HG03521 (cell line): ENCODE data around the gene WDR90.
"Not testable (repeated sequence)": the region's sequence is repeated elsewhere in the genome, so short reads cannot be mapped to it uniquely, and the experiment has no call there.

ENCODE experiments used
- ATAC-seq: cut with Tn5 transposase; IDR thresholded peaks from one replicate; pipeline ENCODE4 v1.9.1; 2021; ENCODE audit warnings: mild to moderate bottlenecking, moderate library complexity; ENCODE audit not compliant: unreplicated experiment

Gene WDR90

DNA sequence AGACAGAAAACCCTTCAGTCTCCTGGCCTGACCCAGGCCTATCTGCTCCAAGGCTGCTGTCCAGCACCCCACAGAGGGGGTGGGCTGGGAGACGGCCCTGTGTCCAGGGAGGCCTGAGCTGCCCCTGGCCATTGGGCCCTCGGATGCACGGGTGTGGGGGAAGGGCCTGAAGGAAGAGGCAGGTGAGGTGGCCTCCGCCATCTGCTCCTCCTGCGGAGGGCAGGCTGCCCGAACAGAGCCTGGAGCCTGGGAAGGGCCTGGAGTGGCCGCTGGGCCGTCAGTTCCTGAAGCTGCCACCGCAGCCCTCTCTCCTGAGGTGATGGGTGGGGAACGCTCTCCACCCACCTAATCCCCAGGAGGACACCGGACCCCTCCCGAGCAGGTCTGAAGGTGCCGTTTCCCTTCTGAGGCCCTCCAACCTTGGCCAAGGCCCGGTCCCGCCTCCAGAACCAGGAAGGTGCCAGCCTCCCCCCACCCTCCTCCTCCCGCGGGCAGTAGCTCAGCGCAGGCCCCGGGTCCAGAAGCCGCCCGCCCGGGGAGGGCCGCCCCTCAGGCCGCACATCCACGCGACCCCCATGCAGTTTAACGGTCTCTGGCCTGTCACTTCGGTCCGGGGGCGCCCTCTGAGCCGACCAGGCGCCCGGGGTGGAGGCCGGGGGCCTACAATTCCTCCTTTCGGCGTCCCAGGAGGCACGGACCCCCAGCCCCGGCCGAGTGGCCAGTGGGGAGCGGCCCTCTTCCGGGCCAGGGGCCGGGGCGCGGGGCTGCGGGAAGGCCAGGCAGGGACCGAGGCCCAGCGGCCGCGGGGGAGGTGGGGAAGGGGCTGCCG is 55.6 kb downstream of the WDR90 start:
- ATAC-seq: no peak

DNA sequence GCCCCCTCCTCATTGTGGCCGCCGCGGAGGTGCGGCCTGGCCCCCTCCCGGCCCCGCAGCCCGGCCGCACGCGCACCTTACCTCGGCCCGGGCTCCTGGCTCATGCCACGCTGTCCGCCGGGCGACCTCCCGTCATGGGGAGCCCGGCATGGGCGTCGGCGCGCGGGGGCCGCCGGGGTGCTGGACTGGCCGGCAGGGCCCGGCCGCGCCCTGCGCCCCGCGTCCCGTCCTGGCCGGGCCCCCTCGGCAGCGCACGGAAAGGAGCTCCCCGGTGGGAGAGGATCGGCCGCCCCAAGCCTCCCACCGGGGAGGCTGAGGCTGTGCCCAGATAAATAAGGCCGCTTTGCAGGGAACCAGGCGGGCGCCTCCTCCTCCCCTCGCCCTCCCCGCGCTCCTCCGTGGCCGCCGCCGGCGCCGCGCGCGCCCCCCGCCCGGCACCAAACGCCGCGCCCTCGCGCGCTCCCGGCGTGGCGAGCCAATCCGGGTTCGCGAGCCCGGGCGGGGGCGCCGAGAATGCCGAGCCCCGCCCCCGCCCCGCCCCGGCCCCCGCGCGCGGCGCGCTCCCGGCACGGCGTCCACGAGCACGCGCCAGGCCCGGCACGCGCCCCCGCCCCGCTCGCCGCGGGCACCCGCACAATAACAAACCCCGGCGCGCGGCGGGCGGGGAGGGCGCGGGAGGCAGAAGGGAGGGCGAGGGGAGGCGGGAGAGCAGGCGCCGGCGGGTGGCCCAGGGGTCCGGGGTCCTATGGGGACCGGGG is 56.4 kb downstream of the WDR90 start, which contains the start of gene FBXL16:
Gene FBXL16 (minus strand): TSS at position 371 of the 758 bp plus-strand sequence. CDS start 8,396 bp downstream, outside the sequence.
- ATAC-seq: no peak

DNA sequence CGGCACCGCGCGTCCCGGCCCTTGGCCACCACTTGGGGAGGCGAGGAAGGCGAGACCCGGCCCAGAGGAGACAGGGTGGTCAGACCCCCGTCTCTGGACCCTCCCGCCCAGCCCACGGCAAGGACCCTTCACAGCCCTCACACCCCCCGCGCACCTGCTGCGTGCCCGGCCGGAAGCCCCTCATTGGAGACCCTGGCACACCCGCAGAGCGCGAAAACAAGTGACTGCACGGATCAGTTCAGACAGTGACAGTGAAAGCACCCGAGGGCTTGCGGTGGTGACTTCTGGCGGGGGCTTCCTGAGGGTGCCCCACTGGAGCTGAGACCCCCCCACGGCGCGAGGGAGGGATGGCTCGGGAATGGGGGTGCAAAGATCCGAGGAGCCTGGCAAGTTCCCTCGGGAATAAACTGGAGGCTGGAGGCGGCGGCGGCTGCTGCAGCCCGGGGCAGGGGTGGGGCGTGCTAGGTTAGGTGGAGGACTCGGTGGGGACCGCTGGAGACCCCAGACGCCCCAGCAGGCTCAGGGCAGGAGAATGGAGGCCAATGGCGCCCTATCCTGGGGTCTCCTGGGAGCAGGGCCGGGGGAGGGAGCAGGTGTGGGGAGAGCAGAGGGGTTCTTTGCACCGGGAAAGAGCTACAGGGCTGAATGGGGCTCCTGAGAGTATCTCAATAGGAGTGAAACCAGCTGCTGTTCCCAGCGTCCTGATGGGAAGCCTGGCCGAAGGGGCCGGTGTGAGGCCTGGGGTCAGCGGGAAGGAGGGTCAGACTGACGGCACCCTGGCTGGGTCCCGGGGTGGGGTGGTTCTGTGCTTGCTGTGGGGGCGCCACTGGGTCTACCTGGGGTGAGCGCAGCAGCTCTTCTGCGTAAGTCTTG is 57.3 kb downstream of the WDR90 start:
- ATAC-seq: no peak

DNA sequence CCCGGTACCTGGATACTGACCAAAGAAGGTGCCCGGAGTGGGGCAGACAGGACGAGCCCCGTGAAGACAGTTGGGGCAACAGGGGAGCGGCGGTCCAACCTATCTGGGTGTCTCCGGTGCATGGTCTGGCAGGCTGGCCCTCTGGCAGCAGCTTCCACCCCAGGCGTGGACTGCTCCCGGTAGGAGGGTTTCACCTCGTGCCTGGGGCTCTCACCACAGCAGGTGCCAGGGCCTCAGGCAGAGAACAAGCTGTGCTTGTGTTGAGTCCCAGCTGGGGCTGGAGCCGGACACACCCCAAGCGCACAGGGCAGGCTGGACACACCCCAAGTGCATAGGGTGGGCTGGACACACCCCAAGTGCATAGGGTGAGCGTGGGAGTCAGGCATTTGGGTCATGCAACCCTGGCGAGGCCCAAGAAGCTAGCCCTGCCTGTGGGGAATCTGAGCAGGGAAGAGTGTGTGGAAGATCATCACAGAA is 57.9 kb downstream of the WDR90 start:
- no peak for ATAC-seq

DNA sequence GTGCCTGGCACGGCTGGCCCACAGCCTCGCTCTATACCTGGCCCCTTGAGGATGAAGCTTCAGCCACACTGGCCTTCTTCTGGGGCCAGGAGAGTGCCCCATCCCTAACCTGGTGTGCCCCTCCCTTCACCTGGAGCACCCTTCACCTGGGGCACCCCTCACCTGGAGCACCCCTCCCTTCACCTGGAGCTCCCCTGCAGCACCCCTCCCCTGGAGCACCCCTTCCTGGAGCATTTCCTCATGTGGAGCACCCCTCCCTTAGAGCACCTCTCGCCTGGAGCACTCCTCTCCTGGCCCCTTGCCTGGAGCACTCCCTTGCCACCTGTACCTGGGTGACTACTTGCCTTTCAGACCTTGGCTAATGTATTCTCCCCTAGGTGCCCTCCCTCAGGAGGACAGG is 58.9 kb downstream of the WDR90 start:
- ATAC-seq: no peak

DNA sequence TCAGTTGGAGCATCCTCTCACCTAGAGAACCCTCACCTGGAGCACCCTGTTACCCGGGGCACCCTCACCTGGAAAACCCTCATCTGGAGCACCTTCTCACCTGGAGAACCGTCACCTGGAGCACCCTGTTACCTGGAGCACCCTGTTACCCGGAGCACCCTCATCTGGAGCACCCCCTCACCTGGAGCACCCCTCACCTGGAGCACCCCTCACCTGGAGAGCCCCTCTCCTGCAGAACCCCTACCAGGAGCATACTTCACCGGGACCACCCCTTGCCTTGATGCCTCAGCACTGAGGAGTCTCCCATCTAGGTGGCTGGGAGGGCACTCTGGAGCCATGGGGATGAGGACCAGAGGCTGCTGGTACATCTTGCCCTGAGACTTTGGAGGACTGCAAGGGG is 59.8 kb downstream of the WDR90 start:
- no peak for ATAC-seq

DNA sequence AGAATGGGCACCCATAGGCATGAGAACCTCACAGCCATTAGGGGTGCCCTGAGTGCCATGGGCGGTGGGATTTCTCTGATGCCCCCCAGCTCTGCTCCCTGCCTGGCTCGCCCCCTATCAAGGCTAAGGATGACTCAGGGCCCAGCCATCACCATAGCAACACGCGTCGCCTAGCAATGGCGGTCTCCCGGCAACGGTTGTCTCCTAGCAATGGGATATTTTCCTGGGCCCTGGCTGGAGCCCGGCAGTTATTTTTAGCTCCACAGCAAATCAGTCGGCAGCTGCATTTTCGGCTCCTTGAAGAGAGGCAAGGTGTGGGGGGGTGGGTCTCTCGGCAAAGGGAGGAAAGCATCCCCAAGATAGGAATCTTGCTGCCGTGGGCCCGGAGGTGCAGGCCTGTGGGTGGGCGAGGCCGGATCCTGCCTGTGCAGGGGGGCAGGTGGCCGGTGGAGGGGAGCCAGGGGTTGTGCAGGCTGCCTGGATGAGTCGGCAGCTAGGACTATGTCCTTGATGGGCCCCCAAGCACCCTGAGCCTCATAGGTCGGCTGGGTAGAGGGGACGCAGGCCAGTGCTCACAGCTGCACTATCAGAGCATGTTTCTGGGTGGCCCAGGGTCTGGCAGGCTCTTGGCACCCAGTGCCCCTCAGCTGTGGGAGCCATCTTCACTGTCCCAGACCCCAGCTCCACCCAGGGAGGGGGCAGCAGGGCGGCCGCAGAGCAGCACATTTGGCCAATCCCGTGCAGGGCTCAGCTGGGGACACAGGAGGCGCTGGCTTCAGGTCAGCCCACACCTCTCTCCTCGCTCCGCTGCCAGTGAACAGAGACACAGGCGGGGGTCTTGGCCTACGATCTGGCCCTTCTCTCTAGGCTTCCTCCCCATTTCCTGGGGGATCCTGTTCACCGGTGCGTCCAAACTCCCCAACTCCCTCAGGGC is 60.7 kb downstream of the WDR90 start:
- no peak for ATAC-seq

DNA sequence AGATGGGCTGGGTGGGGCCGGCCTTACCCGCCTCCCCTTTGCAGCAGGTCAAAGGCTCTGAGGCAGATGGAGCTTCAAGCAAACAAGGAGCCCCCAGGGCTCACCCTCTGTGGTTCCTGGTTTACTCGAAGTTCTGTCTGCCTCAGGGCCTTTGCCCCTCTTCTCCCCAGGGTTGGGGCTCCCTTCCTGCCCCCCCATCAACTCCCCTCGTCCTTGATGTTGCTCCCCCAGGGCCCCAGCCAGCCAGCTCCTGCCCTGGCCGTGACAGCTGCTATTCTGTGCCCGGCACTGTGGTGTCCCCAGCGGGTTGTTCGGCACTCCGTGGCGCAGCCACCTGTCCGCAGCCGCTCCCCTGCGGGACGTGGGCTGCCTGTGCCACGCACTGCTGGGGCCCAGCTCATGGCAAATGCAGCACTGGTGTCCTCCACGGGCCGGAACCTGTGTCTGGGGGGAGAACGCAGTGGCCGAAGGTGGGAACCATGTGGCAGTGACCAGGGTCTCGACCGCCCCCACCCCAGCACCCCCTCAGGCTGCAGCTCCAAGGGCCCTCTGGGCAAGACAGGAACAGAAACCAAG is 61.4 kb downstream of the WDR90 start:
- no peak for ATAC-seq

DNA sequence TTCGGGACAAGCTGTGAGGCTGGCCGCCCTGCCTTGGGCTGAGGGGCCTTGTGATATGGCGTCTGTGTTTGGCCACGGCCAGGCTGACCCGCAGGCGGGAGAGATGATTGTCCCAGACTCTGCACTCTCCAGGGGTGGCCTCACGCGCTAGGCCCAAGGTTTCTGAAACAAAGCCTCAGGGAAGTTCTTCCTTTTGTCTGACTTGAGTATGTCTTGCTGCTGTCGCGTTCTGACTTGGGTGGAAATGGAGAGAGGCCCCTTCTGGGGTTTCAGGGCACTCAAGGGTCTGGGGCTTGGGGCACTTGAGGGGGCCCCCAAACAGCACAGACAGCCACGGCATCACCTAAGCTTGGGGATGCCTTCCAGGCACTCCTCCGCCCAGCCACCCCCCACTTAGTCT is 61.9 kb downstream of the WDR90 start:
- ATAC-seq: no peak

DNA sequence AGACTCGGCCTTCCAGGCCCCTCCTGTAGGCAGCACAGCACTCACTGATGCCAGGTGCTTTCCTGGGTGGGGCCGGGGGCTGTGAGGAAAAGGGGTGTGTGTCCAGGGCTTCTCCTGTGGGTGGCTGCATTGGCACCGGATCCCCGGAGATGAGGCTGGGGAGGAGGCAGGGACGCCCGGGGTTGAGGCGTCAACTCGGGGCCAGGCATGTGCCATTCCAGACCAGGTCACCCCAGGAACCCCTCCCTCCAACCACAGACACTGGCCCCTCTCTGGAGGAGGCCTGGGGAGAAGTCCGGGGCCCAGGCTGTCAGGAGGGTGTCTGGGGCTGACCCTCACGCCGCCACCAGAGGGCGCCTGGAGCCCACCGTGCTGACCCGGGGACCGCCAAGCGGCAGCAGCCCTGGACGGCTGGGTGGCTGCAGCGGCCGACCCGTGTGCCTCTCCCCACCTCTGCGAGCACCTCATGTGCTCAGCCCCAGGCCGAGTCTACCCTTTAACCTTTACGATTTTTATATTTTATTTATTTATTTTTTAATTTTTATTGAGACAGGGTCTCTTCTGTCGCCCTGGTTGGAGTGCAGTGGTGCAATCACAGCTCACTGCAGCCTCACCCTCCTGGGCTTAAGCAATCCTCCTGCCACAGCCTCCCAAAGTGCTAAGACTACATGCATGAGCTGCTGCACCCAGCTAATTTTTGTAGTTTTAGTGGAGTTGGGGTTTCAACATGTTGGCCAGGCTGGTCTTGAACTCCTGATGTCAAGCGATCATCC is 62.6 kb downstream of the WDR90 start:
- no peak for ATAC-seq

DNA sequence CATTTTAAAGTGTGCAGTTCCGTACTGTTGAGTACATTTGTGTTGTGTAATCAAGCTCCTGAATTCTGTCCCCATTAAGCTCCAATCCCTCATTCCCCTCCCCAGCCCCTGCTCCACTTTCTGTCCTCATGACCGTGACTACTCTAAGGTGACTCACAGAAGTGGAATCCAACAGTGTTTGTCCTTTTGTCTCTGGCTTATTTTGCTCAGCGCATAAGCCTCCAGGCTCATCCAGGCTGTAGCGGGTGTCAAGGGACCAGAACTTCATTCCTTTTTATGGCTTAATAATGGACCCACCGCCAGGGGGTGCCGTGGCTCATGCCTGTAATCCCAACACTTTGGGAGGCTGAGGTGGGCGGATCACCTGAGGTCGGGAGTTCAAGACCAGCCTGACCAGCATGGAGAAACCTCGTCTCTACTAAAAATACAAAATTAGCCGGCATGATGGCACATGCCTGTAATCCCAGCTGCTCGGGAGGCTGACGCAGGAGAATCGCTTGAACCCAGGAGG is 63.6 kb downstream of the WDR90 start:
- not testable (repeated sequence) for ATAC-seq

DNA sequence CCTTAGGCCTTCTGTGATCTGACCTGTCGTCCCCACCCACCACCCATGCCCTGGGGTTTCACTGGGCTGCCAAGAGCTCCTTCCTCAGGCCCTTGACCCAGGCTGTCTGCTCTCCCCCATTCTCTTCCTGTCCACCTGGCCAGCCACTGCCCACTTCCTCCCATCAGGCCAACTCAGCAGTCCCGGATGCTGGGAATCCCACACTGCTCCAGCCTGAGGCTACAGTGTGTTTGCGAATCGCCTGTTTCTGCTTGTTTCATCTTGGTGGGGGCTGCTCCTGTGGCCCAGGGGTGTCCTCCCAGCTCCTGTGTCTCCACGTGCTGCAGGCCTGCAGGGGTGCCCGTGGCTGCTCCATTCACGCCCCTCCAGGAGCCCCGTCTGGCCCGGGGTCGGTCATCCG is 64.9 kb downstream of the WDR90 start:
- no peak for ATAC-seq

DNA sequence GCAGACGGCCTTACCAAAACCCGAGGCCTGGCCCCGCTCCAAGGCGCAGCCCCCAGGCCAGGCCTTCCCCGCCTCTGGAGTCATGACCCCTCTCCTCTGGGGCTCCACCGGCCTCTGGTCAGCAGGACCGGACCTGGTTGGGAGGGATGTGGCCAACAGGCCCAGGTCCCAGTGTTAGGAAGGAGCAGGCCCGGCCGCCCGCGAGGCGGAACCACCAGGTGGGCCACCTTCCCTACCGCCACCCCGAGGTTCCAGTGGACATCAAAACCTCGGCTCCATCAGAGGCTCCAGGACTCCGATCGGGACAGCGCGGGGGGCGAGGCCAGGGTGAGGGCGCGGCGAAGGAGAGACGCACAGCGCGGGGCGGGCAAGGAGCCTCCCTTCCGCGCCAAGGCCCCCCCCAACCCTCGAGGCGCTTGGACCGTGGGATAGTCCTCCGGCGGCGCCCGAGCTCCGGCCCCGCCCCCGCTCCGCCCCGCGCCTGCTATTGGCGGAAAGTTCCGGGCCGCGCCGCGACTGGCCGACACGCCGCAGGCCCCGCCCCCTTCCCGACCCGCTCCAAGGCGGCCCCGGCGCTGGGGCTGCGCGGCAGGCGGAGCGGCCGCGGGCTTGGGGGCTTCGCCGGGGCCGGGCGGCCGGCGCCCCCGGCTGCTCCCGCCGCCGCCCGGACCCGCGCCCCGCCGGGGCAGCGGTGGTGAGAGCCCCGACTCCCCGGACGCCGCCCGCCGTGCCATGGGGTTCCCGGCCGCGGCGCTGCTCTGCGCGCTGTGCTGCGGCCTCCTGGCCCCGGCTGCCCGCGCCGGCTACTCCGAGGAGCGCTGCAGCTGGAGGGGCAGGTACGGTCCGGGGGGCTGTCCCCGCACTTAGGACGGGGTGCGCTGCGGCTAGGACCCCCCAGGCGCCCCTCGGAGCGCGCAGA is 65.7 kb downstream of the WDR90 start, which contains the start of gene METRN:
Gene METRN (plus strand): TSS at position 561 of the 919 bp plus-strand sequence. CDS start 172 bp downstream, at position 733.
- ATAC-seq: peak; percentile 74

DNA sequence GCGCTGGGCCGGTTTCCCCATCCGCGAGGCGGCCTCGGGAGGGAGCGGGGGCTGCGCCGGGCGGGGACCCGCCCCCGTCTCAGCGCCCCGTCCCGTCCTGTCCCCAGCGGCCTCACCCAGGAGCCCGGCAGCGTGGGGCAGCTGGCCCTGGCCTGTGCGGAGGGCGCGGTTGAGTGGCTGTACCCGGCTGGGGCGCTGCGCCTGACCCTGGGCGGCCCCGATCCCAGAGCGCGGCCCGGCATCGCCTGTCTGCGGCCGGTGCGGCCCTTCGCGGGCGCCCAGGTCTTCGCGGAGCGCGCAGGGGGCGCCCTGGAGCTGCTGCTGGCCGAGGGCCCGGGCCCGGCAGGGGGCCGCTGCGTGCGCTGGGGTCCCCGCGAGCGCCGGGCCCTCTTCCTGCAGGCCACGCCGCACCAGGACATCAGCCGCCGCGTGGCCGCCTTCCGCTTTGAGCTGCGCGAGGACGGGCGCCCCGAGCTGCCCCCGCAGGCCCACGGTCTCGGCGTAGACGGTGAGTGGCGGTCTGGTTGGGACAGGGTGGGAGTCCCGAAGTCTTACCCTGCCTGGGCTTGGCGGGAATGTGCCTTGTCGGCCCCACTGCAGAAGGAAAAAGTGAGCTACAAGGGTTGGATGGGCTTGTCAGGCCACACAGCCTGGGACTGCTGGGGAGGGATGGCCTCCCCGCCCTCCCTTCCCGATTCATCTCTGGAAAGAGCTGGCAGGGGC is 66.5 kb downstream of the WDR90 start:
- ATAC-seq: no peak

DNA sequence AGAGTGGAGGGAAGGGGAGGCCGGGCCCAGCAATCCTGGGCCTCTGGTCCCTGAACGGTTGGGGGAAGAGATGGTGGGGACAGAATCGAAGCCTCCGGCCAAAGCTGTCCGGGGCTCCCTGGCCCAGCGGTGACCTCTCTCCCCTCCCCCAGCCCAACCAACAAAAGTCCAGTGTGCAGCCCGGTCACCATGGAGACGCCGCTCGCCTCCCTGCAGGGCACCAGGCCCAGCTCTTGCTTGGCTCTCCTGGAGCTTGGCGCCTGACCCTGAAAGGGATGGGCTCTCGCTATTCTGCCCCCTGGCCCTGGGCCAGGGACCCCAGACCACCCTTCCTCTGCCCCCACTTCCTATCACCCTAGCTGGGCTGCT is 67.0 kb downstream of the WDR90 start:
- no peak for ATAC-seq

DNA sequence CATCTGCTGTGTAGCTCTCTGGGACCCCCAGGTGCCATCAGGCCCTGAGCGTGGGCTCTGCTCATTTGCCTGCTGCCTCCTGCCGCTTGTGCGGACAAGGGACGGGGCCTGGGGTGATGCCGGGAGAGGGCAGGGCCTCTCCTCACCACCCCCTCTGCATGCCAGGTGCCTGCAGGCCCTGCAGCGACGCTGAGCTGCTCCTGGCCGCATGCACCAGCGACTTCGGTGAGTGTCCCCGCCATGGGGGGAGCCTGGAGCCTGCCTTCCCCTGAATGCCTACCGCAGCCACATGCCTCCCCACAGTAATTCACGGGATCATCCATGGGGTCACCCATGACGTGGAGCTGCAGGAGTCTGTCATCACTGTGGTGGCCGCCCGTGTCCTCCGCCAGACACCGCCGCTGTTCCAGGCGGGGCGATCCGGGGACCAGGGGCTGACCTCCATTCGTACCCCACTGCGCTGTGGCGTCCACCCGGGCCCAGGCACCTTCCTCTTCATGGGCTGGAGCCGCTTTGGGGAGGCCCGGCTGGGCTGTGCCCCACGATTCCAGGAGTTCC is 67.7 kb downstream of the WDR90 start:
- ATAC-seq: no peak
